ENCODE data around the gene USP49. TPM values are rescaled to one million over a fixed set of nuclear protein-coding genes. Genes with fewer than 3 reads are reported as not detected.

The USP49 gene
- total RNA-seq, 1 experiment from 2014 or later = 10.5 TPM

GRCh38 chr6:41746107-41746506 is 149.1 kb downstream of the USP49 start:
- intact Hi-C loops (cut with micrococcal nuclease; ENCODE audit: unreplicated experiment) = no loop called here
- Histone ChIP-seq H3K4me3 (ENCODE audit: low read depth, low read length, poor library complexity, severe bottlenecking) (no peak overlapping the region), H3K27ac (ENCODE audit: low read depth, low read length, poor library complexity, severe bottlenecking) (no peak overlapping the region), H3K27me3 (replicated peaks; ENCODE audit: insufficient read depth, low read depth, low read length, poor library complexity) (no peaks in the 10 kb centered on the region), H3K4me1 (ENCODE audit: insufficient read depth, low read length, poor library complexity, severe bottlenecking) (no peaks in the 10 kb centered on the region), H3K9me3 (ENCODE audit: low read depth, low read length, poor library complexity, severe bottlenecking) (no peaks in the 10 kb centered on the region), H3K36me3 (ENCODE audit: insufficient read depth, low read length, poor library complexity, severe bottlenecking) (no peaks in the 10 kb centered on the region)
- ChIA-PET POLR2A (ENCODE audit: low non-redundant PET) (no interaction called here), CTCF (no interaction called here)
- TF ChIP-seq, protein P1, sequence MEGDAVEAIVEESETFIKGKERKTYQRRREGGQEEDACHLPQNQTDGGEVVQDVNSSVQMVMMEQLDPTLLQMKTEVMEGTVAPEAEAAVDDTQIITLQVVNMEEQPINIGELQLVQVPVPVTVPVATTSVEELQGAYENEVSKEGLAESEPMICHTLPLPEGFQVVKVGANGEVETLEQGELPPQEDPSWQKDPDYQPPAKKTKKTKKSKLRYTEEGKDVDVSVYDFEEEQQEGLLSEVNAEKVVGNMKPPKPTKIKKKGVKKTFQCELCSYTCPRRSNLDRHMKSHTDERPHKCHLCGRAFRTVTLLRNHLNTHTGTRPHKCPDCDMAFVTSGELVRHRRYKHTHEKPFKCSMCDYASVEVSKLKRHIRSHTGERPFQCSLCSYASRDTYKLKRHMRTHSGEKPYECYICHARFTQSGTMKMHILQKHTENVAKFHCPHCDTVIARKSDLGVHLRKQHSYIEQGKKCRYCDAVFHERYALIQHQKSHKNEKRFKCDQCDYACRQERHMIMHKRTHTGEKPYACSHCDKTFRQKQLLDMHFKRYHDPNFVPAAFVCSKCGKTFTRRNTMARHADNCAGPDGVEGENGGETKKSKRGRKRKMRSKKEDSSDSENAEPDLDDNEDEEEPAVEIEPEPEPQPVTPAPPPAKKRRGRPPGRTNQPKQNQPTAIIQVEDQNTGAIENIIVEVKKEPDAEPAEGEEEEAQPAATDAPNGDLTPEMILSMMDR (conservative IDR thresholded peaks at IDR 0.05; ENCODE audit: low read depth, low read length) = no peak
- TF ChIP-seq EZH2 (IDR thresholded peaks at IDR 0.05; ENCODE audit: borderline replicate concordance, low read depth, low read length, poor library complexity, severe bottlenecking) = no peak
- no peak for DNase-seq (ENCODE audit: low spot score)
- no TSS peak for BruUV-seq (replicated peaks)

DNA sequence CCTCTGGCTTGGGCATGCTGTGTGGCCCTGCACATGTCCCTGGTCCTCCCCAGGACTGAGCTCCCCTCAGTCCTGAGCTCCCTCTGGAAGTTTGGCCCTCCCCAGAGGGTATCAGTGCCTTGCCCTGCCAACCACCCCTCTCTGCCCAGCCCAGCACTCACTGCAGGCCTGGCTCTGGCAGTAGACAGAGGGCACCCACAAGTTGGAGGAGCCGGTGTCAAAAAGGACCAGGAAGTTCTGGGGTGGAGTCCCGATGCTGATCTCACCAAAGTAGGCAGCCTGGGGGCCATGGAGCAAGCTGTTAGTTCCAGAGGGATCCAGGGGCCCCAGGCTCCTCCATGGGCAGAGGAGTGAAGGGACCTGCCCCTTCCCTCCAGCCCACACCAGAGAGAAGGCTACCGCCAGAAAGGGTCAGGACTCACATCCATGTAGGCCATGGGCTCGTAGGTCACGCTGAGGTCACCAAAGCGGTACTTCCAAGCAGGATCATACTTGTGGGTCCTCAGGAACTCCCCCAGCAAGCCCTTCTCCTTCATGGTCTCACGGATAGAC is 150.9 kb downstream of the USP49 start:
- H3K4me1 ChIP-seq (ENCODE audit: insufficient read depth, low read length, poor library complexity, severe bottlenecking) = no peaks in the 10 kb centered on the region
- no peak for TF ChIP-seq EZH2 (IDR thresholded peaks at IDR 0.05; ENCODE audit: borderline replicate concordance, low read depth, low read length, poor library complexity, severe bottlenecking)
- TF ChIP-seq, protein P1 (conservative IDR thresholded peaks at IDR 0.05; ENCODE audit: low read depth, low read length) = no peak
- no peak for DNase-seq (ENCODE audit: low spot score)
- no peaks in the 10 kb centered on the region for H3K36me3 ChIP-seq (ENCODE audit: insufficient read depth, low read length, poor library complexity, severe bottlenecking)
- CTCF ChIA-PET = no interaction called here
- intact Hi-C loops (cut with micrococcal nuclease; ENCODE audit: unreplicated experiment) = no loop called here
- POLR2A ChIA-PET (ENCODE audit: low non-redundant PET) = interaction anchor here (0.5 kb wide), 1 partner anchor 29 kb away, joined by 3 read pairs; no protein-coding TSS in a partner anchor
- no peak overlapping the region for H3K4me3 ChIP-seq (ENCODE audit: low read depth, low read length, poor library complexity, severe bottlenecking)
- H3K27me3 ChIP-seq (replicated peaks; ENCODE audit: insufficient read depth, low read depth, low read length, poor library complexity) = no peaks in the 10 kb centered on the region
- BruUV-seq (replicated peaks) = no TSS peak
- H3K27ac ChIP-seq (ENCODE audit: low read depth, low read length, poor library complexity, severe bottlenecking) = no peak overlapping the region
- no peaks in the 10 kb centered on the region for H3K9me3 ChIP-seq (ENCODE audit: low read depth, low read length, poor library complexity, severe bottlenecking)

GRCh38 chr6:41743406-41744235 is 151.6 kb downstream of the USP49 start:
- H3K9me3 ChIP-seq (ENCODE audit: low read depth, low read length, poor library complexity, severe bottlenecking) = no peaks in the 10 kb centered on the region
- ChIA-PET POLR2A (ENCODE audit: low non-redundant PET) (interaction anchor here (0.5 kb wide), 1 partner anchor 30 kb away, joined by 3 read pairs; no protein-coding TSS in a partner anchor), CTCF (no interaction called here)

More at GRCh38 chr6:41743406-41744235, 151.6 kb downstream of the USP49 start:
- TF ChIP-seq EZH2 (IDR thresholded peaks at IDR 0.05; ENCODE audit: borderline replicate concordance, low read depth, low read length, poor library complexity, severe bottlenecking) = no peak
- TF ChIP-seq, protein P1 (conservative IDR thresholded peaks at IDR 0.05; ENCODE audit: low read depth, low read length) = no peak
- BruUV-seq (replicated peaks) = no TSS peak
- H3K36me3 ChIP-seq (ENCODE audit: insufficient read depth, low read length, poor library complexity, severe bottlenecking) = no peaks in the 10 kb centered on the region
- no peaks in the 10 kb centered on the region for H3K4me1 ChIP-seq (ENCODE audit: insufficient read depth, low read length, poor library complexity, severe bottlenecking)
- intact Hi-C loops (cut with micrococcal nuclease; ENCODE audit: unreplicated experiment) = no loop called here
- H3K27ac ChIP-seq (ENCODE audit: low read depth, low read length, poor library complexity, severe bottlenecking) = no peak overlapping the region
- no peak for DNase-seq (ENCODE audit: low spot score)
- no peaks in the 10 kb centered on the region for H3K27me3 ChIP-seq (replicated peaks; ENCODE audit: insufficient read depth, low read depth, low read length, poor library complexity)
- no peak overlapping the region for H3K4me3 ChIP-seq (ENCODE audit: low read depth, low read length, poor library complexity, severe bottlenecking)

Data from A673 (cell line).